OCI-LY3 (cell line): ENCODE data around the gene RABGGTB.
"Not testable (repeated sequence)": the region's sequence is repeated elsewhere in the genome, so short reads cannot be mapped to it uniquely, and the experiment has no call there.

Experiments used
- CTCF ChIP-seq: fragments of 200-600, 300-600 bp; sonication (generic); IDR thresholded peaks from 2 replicates; pipeline ENCODE4 v1.5.1; 2014; ENCODE audit warnings: antibody characterized with exemption, low read length, low read depth
- EZH2phosphoT487 ChIP-seq: fragments of 200-600 bp; shearing (Covaris generic); IDR thresholded peaks from 2 replicates; pipeline ENCODE4 v1.6.1; 2018; ENCODE audit warnings: antibody characterized with exemption, mixed run types, low read depth

DNA sequence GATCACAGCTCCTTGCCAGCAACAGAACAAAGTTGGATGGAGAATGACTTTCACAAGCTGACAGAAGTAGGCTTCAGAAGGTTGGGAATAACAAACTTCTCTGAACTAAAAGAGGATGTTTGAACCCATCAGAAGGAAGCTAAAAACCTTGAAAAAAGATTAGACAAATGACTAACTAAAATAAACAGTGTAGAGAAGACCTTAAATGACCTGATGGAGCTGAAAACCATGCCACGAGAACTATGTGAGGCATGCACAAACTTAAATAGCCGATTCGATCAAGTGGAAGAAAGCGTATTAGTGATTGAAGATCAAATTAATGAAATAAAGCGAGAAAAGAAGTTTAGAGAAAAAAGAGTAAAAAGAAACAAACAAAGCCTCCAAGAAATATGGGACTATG lies 7.4 kb upstream of the RABGGTB start:
- TF ChIP-seq CTCF, EZH2phosphoT487: not testable (repeated sequence)
